Osteoblast (primary cell): Measurements from ENCODE around the gene CISD3. TPM values are rescaled to one million over a fixed set of nuclear protein-coding genes. Genes with fewer than 3 reads are reported as not detected.
A peak's percentile ranks its signal among the peaks of the same experiment; 100 is the strongest.

ENCODE experiments used
- DNase-seq: peaks from one replicate; pipeline ENCODE4 v3.0.0; 2011; ENCODE audit warnings: low spot score, mixed read lengths; ENCODE audit not compliant: insufficient read length; ENCODE audit errors: missing footprints
- H2AFZ ChIP-seq: 2 replicates; pipeline ENCODE4 v1.6.0; 2011; ENCODE audit warnings: mild to moderate bottlenecking, low read length
- H3K27ac ChIP-seq: 2 replicates; pipeline ENCODE4 v1.5.1; 2011; ENCODE audit warnings: mild to moderate bottlenecking, low read depth, low read length, moderate library complexity
- H3K27me3 ChIP-seq: 2 replicates; pipeline ENCODE4 v1.6.0; 2012; ENCODE audit warnings: mild to moderate bottlenecking, control low read depth, inconsistent platforms, low read length, moderate library complexity; ENCODE audit not compliant: insufficient read depth
- H3K36me3 ChIP-seq: 2 replicates; pipeline ENCODE4 v1.5.1; 2011; ENCODE audit warnings: mild to moderate bottlenecking, low read length, control low read depth, moderate library complexity; ENCODE audit not compliant: insufficient read depth
- H3K4me1 ChIP-seq: 2 replicates; pipeline ENCODE4 v1.5.1; 2011; ENCODE audit warnings: mild to moderate bottlenecking, low read length, control low read depth, moderate library complexity; ENCODE audit not compliant: insufficient read depth
- H3K4me2 ChIP-seq: 2 replicates; pipeline ENCODE4 v1.6.0; 2011; ENCODE audit warnings: mild to moderate bottlenecking, low read length; ENCODE audit not compliant: insufficient read depth
- H3K4me3 ChIP-seq: fragments of 200-600 bp; sonication (generic); 3 replicates; pipeline ENCODE4 v1.5.1; 2012; ENCODE audit warnings: mild to moderate bottlenecking, low read length, inconsistent platforms; ENCODE audit not compliant: insufficient read depth
- H3K79me2 ChIP-seq: 2 replicates; pipeline ENCODE4 v1.6.0; 2012; ENCODE audit warnings: mild to moderate bottlenecking, low read length, control low read depth, inconsistent platforms; ENCODE audit not compliant: insufficient read depth
- H3K9me3 ChIP-seq: 2 replicates; pipeline ENCODE4 v1.5.1; 2011; ENCODE audit warnings: low read depth, low read length, control low read depth
- H4K20me1 ChIP-seq: 2 replicates; pipeline ENCODE4 v1.6.0; 2012; ENCODE audit warnings: mild to moderate bottlenecking, low read length, control low read depth; ENCODE audit not compliant: insufficient read depth
- CTCF ChIP-seq: IDR thresholded peaks from 2 replicates; pipeline ENCODE4 v1.5.1; 2011; ENCODE audit warnings: mild to moderate bottlenecking, low read depth, low read length, moderate library complexity; ENCODE audit errors: extremely low read depth
- total RNA-seq: library from RNA; depleted of rRNA; stranded (reverse); fragments of >200 nt; gene quantifications from 2 replicates; pipeline ENCODE4 v1.2.3, GENCODE V29; 2012

Gene CISD3
- total RNA-seq, 1 donor, result 3.6 TPM

GRCh38 chr17:38749223-38750043 lies 19.3 kb downstream of the CISD3 start:
- Histone ChIP-seq H3K4me1 (peaks cover 46% of the 10 kb centered on the region), H4K20me1 (peaks cover 25% of the 10 kb centered on the region), H3K27ac (no peak overlapping the region)

GRCh38 chr17:38750044-38750311 lies 19.8 kb downstream of the CISD3 start:
- Histone ChIP-seq H2AFZ (peak overlapping the region; percentile 41), H4K20me1 (peaks cover 24% of the 10 kb centered on the region), H3K4me2 (peak overlapping the region; percentile 89), H3K36me3 (peaks cover 11% of the 10 kb centered on the region), H3K4me3 (peak overlapping the region; percentile 99), H3K27me3 (no peaks in the 10 kb centered on the region), H3K27ac (no peak overlapping the region), H3K79me2 (peaks cover 55% of the 10 kb centered on the region), H3K9me3 (no peaks in the 10 kb centered on the region), H3K4me1 (peaks cover 46% of the 10 kb centered on the region)
- no peak for DNase-seq
- no peak for TF ChIP-seq CTCF

More at GRCh38 chr17:38749223-38750043, 19.3 kb downstream of the CISD3 start:
- no peaks in the 10 kb centered on the region for H3K9me3 ChIP-seq
- DNase-seq, result peak; percentile 69
- TF ChIP-seq CTCF, result no peak
- peak overlapping the region; percentile 89 for H3K4me2 ChIP-seq
- H3K4me3 ChIP-seq, result peak overlapping the region; percentile 99
- H3K27me3 ChIP-seq, result no peaks in the 10 kb centered on the region
- H3K79me2 ChIP-seq, result peaks cover 55% of the 10 kb centered on the region
- peak overlapping the region; percentile 41 for H2AFZ ChIP-seq
- H3K36me3 ChIP-seq, result peaks cover 9% of the 10 kb centered on the region

GRCh38 chr17:38750312-38751121 lies 20.4 kb downstream of the CISD3 start:
- Histone ChIP-seq H3K27ac (no peak overlapping the region), H2AFZ (peak overlapping the region; percentile 69)

More at GRCh38 chr17:38750312-38751121, 20.4 kb downstream of the CISD3 start:
- Histone ChIP-seq H3K4me3 (peak overlapping the region; percentile 99), H3K36me3 (peaks cover 13% of the 10 kb centered on the region), H3K9me3 (no peaks in the 10 kb centered on the region), H3K4me1 (peaks cover 46% of the 10 kb centered on the region), H4K20me1 (peaks cover 20% of the 10 kb centered on the region), H3K79me2 (peaks cover 51% of the 10 kb centered on the region), H3K27me3 (no peaks in the 10 kb centered on the region), H3K4me2 (peak overlapping the region; percentile 89)
- no peak for DNase-seq
- TF ChIP-seq CTCF, result no peak
